Upper lobe of left lung (tissue), 6 donors: ENCODE results near the gene ALKBH8. TPM values are rescaled to one million over a fixed set of nuclear protein-coding genes. Genes with fewer than 3 reads are reported as not detected.

Experiments
- ATAC-seq, 2 donors: fragments of 200-7000 bp; cut with Tn5 transposase; one replicate each; pipeline ENCODE4 v1.9.1; 2022; ENCODE audit warnings: mild to moderate bottlenecking in 2 of 2, moderate library complexity in 2 of 2; ENCODE audit not compliant: low FRiP score in 2 of 2
- DNase-seq, 2 donors: peaks; one replicate each; pipeline ENCODE4 v3.0.0-alpha.2; 2019 to 2020
- H3K27ac ChIP-seq, 4 donors: fragments of 200-600 bp; sonication (generic); one replicate each; pipeline ENCODE4 v1.5.1; 2016 to 2019
- H3K27me3 ChIP-seq, 4 donors: fragments of 200-600 bp; sonication (generic); one replicate each; pipeline ENCODE4 v1.5.1; 2017 to 2019
- H3K36me3 ChIP-seq, 4 donors: fragments of 200-600 bp; sonication (generic); one replicate each; pipeline ENCODE4 v1.5.1; 2016 to 2019
- H3K4me1 ChIP-seq, 4 donors: fragments of 200-600 bp; sonication (generic); one replicate each; pipeline ENCODE4 v1.5.1; 2018 to 2019
- H3K4me3 ChIP-seq, 4 donors: fragments of 200-600 bp; sonication (generic); one replicate each; pipeline ENCODE4 v1.5.1; 2017 to 2019; ENCODE audit warnings: mild to moderate bottlenecking in 2 of 4, moderate library complexity in 1 of 4
- H3K9me3 ChIP-seq, 4 donors: fragments of 200-600 bp; sonication (generic); one replicate each; pipeline ENCODE4 v1.5.1; 2018 to 2019
- EP300 ChIP-seq, 4 donors: sonication (generic); formaldehyde crosslinking; IDR thresholded peaks; one replicate each; pipeline ENCODE4 v1.5.1; 2017; ENCODE audit warnings: antibody characterized with exemption in 4 of 4, control low read depth in 2 of 4
- POLR2A ChIP-seq, 4 donors: fragments of 450-650 bp; IDR thresholded peaks; one replicate each; pipeline ENCODE4 v1.5.1; 2016 to 2017; ENCODE audit warnings: antibody characterized with exemption in 4 of 4, mild to moderate bottlenecking in 2 of 4
- POLR2AphosphoS5 ChIP-seq, 2 donors: sonication (generic); formaldehyde crosslinking; IDR thresholded peaks; one replicate each; pipeline ENCODE4 v1.5.1; 2017; ENCODE audit warnings: antibody characterized with exemption in 2 of 2
- WGBS, 2 donors: methylation state at CpG; one replicate each; pipeline ENCODE4 v1.1.5; 2017 to 2018; 5-methylcytosine and 5-hydroxymethylcytosine counted together
- total RNA-seq, 6 donors: library from RNA; depleted of rRNA in 4 of 6; stranded (reverse); fragments of >200 nt in 4 of 6; gene quantifications; one replicate each; pipeline versions ENCODE4 v1.1.0 to v1.2.1, GENCODE V29; 2016 to 2021
- TF ChIP-seq, protein P1 (sequence below), 6 experiments: fragments of 450-650 bp in 4 of 6; fragments of 200-600 bp in 2 of 6; sonication (generic) in 2 of 6; IDR thresholded peaks; one replicate each; pipeline ENCODE4 v1.5.1; 2016 to 2019; ENCODE audit warnings: antibody characterized with exemption in 6 of 6
- donor health status: DM: no; HTN: no; CAD: no; lungs with moderate emphysema.
- donor health status: DM: no; HTN: yes; CAD: no; lungs with severe emphysema.

Gene ALKBH8, protein sequence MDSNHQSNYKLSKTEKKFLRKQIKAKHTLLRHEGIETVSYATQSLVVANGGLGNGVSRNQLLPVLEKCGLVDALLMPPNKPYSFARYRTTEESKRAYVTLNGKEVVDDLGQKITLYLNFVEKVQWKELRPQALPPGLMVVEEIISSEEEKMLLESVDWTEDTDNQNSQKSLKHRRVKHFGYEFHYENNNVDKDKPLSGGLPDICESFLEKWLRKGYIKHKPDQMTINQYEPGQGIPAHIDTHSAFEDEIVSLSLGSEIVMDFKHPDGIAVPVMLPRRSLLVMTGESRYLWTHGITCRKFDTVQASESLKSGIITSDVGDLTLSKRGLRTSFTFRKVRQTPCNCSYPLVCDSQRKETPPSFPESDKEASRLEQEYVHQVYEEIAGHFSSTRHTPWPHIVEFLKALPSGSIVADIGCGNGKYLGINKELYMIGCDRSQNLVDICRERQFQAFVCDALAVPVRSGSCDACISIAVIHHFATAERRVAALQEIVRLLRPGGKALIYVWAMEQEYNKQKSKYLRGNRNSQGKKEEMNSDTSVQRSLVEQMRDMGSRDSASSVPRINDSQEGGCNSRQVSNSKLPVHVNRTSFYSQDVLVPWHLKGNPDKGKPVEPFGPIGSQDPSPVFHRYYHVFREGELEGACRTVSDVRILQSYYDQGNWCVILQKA
- total RNA-seq, result 10 to 100 TPM in 1 of 6 donors, 1 to 10 TPM in 5; 2.1 to 10.9 (median 6.5) TPM

DNA sequence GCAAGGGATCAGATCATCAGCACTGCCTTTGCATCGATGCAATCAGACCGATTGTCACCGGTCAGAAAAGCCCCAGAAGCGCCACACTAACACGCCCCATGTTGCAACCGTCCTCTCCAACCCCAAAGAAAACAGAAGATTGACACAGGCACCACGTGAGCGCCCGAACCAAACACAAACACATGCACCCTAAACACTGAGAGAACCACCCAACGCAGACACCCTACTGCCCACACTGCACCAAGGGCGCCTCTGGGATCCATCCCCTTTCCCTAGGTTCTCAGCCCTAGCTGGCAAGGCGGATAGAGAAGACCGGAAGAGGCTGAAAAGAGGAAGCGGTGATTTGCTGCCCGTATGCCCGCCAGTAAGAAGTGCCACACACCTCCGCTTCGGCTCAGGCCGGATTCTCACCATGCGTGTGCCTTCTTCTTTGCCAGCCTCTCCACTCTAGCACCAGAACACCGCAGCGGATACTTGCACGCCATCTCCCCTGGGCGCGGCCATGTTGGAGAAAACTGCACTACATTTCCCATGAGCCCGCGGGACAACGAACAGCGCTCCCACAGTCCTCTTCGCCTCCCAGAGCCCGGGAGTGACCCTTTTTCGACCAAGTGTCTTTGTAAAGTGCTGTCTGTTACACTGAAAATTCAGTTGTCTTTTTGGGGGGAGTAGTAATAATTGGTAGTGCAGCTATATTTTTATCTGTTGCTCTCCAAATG, at the start of gene ALKBH8:
TSS of gene ALKBH8 (minus strand) at position 517 of the 719 bp plus-strand sequence. CDS start 4,842 bp downstream, outside the sequence.
- TF ChIP-seq EP300 (IDR thresholded peaks at IDR 0.05), result no peak
- TF ChIP-seq, protein P1, sequence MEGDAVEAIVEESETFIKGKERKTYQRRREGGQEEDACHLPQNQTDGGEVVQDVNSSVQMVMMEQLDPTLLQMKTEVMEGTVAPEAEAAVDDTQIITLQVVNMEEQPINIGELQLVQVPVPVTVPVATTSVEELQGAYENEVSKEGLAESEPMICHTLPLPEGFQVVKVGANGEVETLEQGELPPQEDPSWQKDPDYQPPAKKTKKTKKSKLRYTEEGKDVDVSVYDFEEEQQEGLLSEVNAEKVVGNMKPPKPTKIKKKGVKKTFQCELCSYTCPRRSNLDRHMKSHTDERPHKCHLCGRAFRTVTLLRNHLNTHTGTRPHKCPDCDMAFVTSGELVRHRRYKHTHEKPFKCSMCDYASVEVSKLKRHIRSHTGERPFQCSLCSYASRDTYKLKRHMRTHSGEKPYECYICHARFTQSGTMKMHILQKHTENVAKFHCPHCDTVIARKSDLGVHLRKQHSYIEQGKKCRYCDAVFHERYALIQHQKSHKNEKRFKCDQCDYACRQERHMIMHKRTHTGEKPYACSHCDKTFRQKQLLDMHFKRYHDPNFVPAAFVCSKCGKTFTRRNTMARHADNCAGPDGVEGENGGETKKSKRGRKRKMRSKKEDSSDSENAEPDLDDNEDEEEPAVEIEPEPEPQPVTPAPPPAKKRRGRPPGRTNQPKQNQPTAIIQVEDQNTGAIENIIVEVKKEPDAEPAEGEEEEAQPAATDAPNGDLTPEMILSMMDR (IDR thresholded peaks at IDR 0.05), result peak in 1 of 6 experiments; percentile 32
- TF ChIP-seq POLR2A (IDR thresholded peaks at IDR 0.05), result peak in 1 of 4 donors; percentile 30
- TF ChIP-seq POLR2AphosphoS5 (IDR thresholded peaks at IDR 0.05), result peak; percentile 8 to 24
- peak within 1 kb of the TSS; percentile 87 to 92 (median 90) for H3K4me3 ChIP-seq
- peak; percentile 92 to 97 for ATAC-seq
- H3K4me1 ChIP-seq, result peaks cover 12 to 28% (median 18%) of the 10 kb centered on the region in 4 donors
- no peaks in the 10 kb centered on the region for H3K36me3 ChIP-seq
- peak within 1 kb of the TSS; percentile 80 to 90 (median 86) for H3K27ac ChIP-seq
- no peaks in the 10 kb centered on the region for H3K27me3 ChIP-seq
- DNase-seq, result peak; percentile 56 to 81
- WGBS, 2 donors, result 0 to 1% methylated on average over 19 to 32 of the region's 32 CpGs
- no peaks in the 10 kb centered on the region for H3K9me3 ChIP-seq

DNA sequence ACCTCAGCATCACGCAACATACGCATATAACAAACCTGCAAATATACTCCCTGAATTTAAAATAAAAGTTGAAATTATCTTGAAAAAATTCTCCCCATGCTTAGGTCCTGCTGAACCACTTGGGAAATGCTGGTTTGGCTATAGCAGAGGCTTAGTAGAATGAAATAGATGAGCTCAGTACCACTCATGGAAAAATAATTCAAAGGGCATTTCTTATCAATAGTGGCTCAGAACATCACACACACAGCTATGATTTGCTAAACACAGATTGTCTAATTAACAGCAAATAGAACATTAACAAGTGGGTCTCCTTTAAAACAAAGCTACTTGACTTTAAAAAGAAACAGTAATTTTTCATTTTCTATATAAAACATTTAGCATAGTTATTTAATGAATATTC, 46.9 kb upstream of the ALKBH8 start:
- ATAC-seq, result no peak
- TF ChIP-seq POLR2AphosphoS5 (IDR thresholded peaks at IDR 0.05), result no peak
- TF ChIP-seq, protein P1 (IDR thresholded peaks at IDR 0.05), result no peak
- TF ChIP-seq POLR2A (IDR thresholded peaks at IDR 0.05), result no peak
- TF ChIP-seq EP300 (IDR thresholded peaks at IDR 0.05), result no peak
- DNase-seq, result no peak
- Histone ChIP-seq H3K4me3 (no peak overlapping the region), H3K9me3 (no peaks in the 10 kb centered on the region), H3K27me3 (no peaks in the 10 kb centered on the region), H3K27ac (no peak overlapping the region), H3K36me3 (no peaks in the 10 kb centered on the region), H3K4me1 (no peaks in the 10 kb centered on the region)
- 92 to 97% methylated on average over 2 of the region's 2 CpGs for WGBS, 2 donors

DNA sequence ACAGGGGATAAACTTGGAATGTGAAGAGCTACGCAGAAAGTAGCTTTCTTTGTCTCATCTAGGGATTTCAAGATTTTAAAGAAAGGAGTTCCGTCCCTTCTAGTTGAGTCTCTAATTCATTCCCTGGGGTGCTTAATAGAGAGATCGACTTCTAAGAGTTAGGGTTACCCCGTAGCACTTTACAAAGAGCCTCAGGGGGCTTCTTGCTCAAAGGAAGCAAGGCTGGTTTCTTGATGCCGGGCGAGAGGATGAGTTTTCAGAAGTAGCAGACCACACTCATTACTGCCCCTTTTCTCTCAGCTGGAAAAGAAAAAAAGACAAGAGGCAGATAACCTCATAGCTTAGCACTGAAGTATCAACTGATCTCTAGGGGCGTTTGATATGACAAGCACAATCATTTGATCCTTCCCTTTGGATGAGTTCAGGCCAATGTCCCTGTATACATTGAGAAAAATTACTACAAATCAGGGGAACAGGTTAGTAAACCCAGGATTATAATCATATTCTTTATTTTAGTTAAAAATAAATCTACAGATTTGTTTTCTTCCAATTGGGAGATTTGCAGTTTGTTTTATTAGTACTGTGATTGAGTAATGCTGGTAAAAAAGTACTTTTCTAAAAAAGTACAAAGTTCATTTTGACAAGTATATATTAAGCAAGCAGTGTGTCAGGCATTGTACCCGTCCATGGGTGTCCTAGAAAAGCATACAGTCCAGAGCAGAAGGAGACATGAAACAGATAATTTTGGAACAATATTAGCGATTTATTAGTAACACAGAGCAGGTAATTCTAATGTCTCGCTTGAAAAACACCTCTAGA, 44.1 kb upstream of the ALKBH8 start:
- 61 to 73% methylated on average over 10 of the region's 10 CpGs for WGBS, 2 donors
- Histone ChIP-seq H3K27me3 (no peaks in the 10 kb centered on the region), H3K9me3 (no peaks in the 10 kb centered on the region), H3K4me1 (no peaks in the 10 kb centered on the region), H3K36me3 (no peaks in the 10 kb centered on the region), H3K27ac (no peak overlapping the region), H3K4me3 (no peak overlapping the region)
- no peak for ATAC-seq
- TF ChIP-seq POLR2AphosphoS5 (IDR thresholded peaks at IDR 0.05) (no peak), POLR2A (IDR thresholded peaks at IDR 0.05) (no peak), EP300 (IDR thresholded peaks at IDR 0.05) (no peak)
- TF ChIP-seq, protein P1 (IDR thresholded peaks at IDR 0.05), result no peak
- no peak for DNase-seq

DNA sequence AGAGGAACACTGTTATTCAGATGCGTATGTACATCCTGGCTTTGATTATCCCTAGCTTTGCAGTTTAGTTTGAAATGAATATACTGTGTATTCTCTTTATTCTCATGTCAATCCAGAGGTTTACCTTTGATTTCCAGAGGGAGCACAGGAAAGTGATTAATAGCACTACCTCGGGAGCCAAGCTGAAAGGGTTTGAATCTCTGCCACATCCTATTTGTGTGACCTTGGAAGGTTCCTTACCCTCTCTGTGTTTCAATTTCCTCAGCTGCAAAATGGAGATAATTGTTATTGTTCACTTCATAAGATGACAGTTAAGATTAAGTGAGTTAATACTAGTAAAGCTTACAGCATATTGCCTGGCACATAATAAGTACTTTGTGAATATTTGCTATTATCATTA, 43.3 kb upstream of the ALKBH8 start:
- Histone ChIP-seq H3K4me3 (no peak overlapping the region), H3K27me3 (no peaks in the 10 kb centered on the region), H3K36me3 (no peaks in the 10 kb centered on the region), H3K27ac (no peak overlapping the region), H3K9me3 (no peaks in the 10 kb centered on the region), H3K4me1 (no peaks in the 10 kb centered on the region)
- DNase-seq, result no peak
- ATAC-seq, result no peak
- 42 to 48% methylated on average over 2 of the region's 2 CpGs for WGBS, 2 donors
- TF ChIP-seq EP300 (IDR thresholded peaks at IDR 0.05) (no peak), POLR2A (IDR thresholded peaks at IDR 0.05) (no peak), POLR2AphosphoS5 (IDR thresholded peaks at IDR 0.05) (no peak)
- TF ChIP-seq, protein P1 (IDR thresholded peaks at IDR 0.05), result no peak
